DND-41 (cell line): Measurements from ENCODE around the gene LIMS2.

Source experiments
- ATAC-seq: fragments of 200-7000 bp; cut with Tn5 transposase; 3 replicates; pipeline ENCODE4 v1.9.1; 2021; ENCODE audit warnings: low read depth; ENCODE audit not compliant: insufficient read depth
- DNase-seq: peaks from one replicate; pipeline ENCODE4 v3.0.0-alpha.2; 2020
- H2AFZ ChIP-seq: 2 replicates; pipeline ENCODE4 v1.6.0; 2012; ENCODE audit warnings: low read depth, low read length
- H3K27ac ChIP-seq: 2 replicates; pipeline ENCODE4 v1.5.1; 2012; ENCODE audit warnings: low read length, inconsistent platforms
- H3K27me3 ChIP-seq: fragments of 200-600 bp; sonication (generic); 2 replicates; pipeline ENCODE4 v1.6.0; 2012; ENCODE audit warnings: low read length, mild to moderate bottlenecking, inconsistent platforms; ENCODE audit not compliant: insufficient read depth, poor library complexity
- H3K36me3 ChIP-seq: 2 replicates; pipeline ENCODE4 v1.5.1; 2012; ENCODE audit warnings: low read length, inconsistent platforms; ENCODE audit not compliant: insufficient read depth
- H3K4me1 ChIP-seq: 2 replicates; pipeline ENCODE4 v1.5.1; 2012; ENCODE audit warnings: mild to moderate bottlenecking, low read length; ENCODE audit not compliant: insufficient read depth
- H3K4me2 ChIP-seq: 2 replicates; pipeline ENCODE4 v1.6.0; 2012; ENCODE audit warnings: mild to moderate bottlenecking, moderate library complexity, low read length, inconsistent platforms; ENCODE audit not compliant: insufficient read depth
- H3K4me3 ChIP-seq, 2 experiments: fragments of 200-600 bp in 1 of 2; shearing (Covaris generic) in 1 of 2; 2 replicates each; pipeline ENCODE4 v1.5.1; 2012 to 2016; ENCODE audit warnings: inconsistent platforms in 2 of 2, low read length in 2 of 2, mild to moderate bottlenecking in 2 of 2, low read depth in 1 of 2, moderate library complexity in 1 of 2
- H3K79me2 ChIP-seq: 2 replicates; pipeline ENCODE4 v1.6.0; 2012; ENCODE audit warnings: low read length, inconsistent platforms; ENCODE audit not compliant: insufficient read depth
- H3K9ac ChIP-seq: 2 replicates; pipeline ENCODE4 v1.6.0; 2012; ENCODE audit warnings: low read depth, mild to moderate bottlenecking, inconsistent platforms, low read length, moderate library complexity
- H3K9me3 ChIP-seq: 2 replicates; pipeline ENCODE4 v1.5.1; 2012; ENCODE audit warnings: low read length, moderate library complexity, mild to moderate bottlenecking, inconsistent platforms; ENCODE audit not compliant: insufficient read depth, severe bottlenecking
- H4K20me1 ChIP-seq: 2 replicates; pipeline ENCODE4 v1.6.0; 2012; ENCODE audit warnings: low read length; ENCODE audit not compliant: insufficient read depth
- CTCF ChIP-seq: IDR thresholded peaks from 2 replicates; pipeline ENCODE4 v1.5.1; 2012; ENCODE audit warnings: borderline replicate concordance, low read length, moderate library complexity, mild to moderate bottlenecking; ENCODE audit not compliant: poor library complexity, severe bottlenecking; ENCODE audit errors: extremely low read depth
- EZH2 ChIP-seq: IDR thresholded peaks from 3 replicates; pipeline ENCODE4 v1.6.1; 2012; ENCODE audit warnings: borderline replicate concordance, low read depth, mild to moderate bottlenecking, moderate library complexity, low read length, inconsistent platforms; ENCODE audit not compliant: severe bottlenecking

Gene LIMS2

GRCh38 chr2:127702395-127703009, 27.2 kb upstream of the LIMS2 start:
- Histone ChIP-seq H3K9ac (peak overlapping the region; percentile 94), H3K4me3 (peak overlapping the region; percentile 65 to 91; a peak in 3 of 4 replicates), H3K4me2 (peak overlapping the region; percentile 92), H2AFZ (peak overlapping the region; percentile 99), H3K36me3 (peaks cover 33% of the 10 kb centered on the region), H3K27ac (peak overlapping the region; percentile 99), H3K27me3 (no peaks in the 10 kb centered on the region), H4K20me1 (peaks cover 5% of the 10 kb centered on the region; the same call in 1 of the 2 replicates), H3K79me2 (peaks cover 46% of the 10 kb centered on the region), H3K4me1 (peaks cover 39% of the 10 kb centered on the region), H3K9me3 (no peaks in the 10 kb centered on the region)
- ATAC-seq (no peak), DNase-seq (no peak)
- TF ChIP-seq EZH2, result no peak
- no peak for TF ChIP-seq CTCF

- Histone ChIP-seq H2AFZ (peak overlapping the region; percentile 99), H3K4me3 (peak overlapping the region; percentile 65 to 91; a peak in 3 of 4 replicates)
These were observed 26.5 kb upstream of the LIMS2 start for GRCh38 chr2:127701651-127702394.

GRCh38 chr2:127701193-127701650, 25.9 kb upstream of the LIMS2 start, which contains the start of gene SFT2D3:
SFT2D3 (plus strand) TSS chr2:127701497; CDS start chr2:127701529, 32 bp downstream.
- Histone ChIP-seq H3K4me2 (peak within 1 kb of the TSS; percentile 92), H3K9ac (peak within 1 kb of the TSS; percentile 94), H3K9me3 (no peaks in the 10 kb centered on the region), H2AFZ (peak within 1 kb of the TSS; percentile 99), H3K4me1 (peaks cover 39% of the 10 kb centered on the region), H3K27me3 (no peaks in the 10 kb centered on the region), H3K4me3 (peak within 1 kb of the TSS; percentile 65 to 91), H3K79me2 (peaks cover 46% of the 10 kb centered on the region), H3K36me3 (peaks cover 23% of the 10 kb centered on the region), H3K27ac (peak within 1 kb of the TSS; percentile 99), H4K20me1 (peaks cover 5% of the 10 kb centered on the region; the same call in 1 of the 2 replicates)
- TF ChIP-seq EZH2 (no peak), CTCF (no peak)
- DNase-seq (peak; percentile 93), ATAC-seq (peak; percentile 83)

More at GRCh38 chr2:127701651-127702394, 26.5 kb upstream of the LIMS2 start:
- Histone ChIP-seq H3K27ac (peak overlapping the region; percentile 99), H3K9me3 (no peaks in the 10 kb centered on the region), H3K27me3 (no peaks in the 10 kb centered on the region), H3K36me3 (peaks cover 29% of the 10 kb centered on the region), H3K4me2 (peak overlapping the region; percentile 92), H3K79me2 (peaks cover 46% of the 10 kb centered on the region), H4K20me1 (peaks cover 5% of the 10 kb centered on the region; the same call in 1 of the 2 replicates), H3K9ac (peak overlapping the region; percentile 94), H3K4me1 (peaks cover 39% of the 10 kb centered on the region)
- DNase-seq (peak; percentile 83), ATAC-seq (peak; percentile 77)
- TF ChIP-seq EZH2 (no peak), CTCF (peak; percentile 55)
